Measurements from ENCODE around the gene ZNF385B.

Gene ZNF385B

GRCh38 chr2:179861416-179862067, at the start of gene ZNF385B:
ZNF385B (minus strand) TSS chr2:179861612.
- Histone ChIP-seq H3K27ac (no peak within 1 kb of the TSS), H3K4me1 (ENCODE audit: control insufficient read depth in 1 of 2, insufficient read depth in 1 of 2, low read depth in 1 of 2, low read length in 1 of 2) (no peaks in the 10 kb centered on the region), H3K4me3 (ENCODE audit: low read depth in 1 of 2, low read length in 1 of 2) (no peak within 1 kb of the TSS), H3K9me3 (no peaks in the 10 kb centered on the region), H3K27me3 (peaks cover 99% of the 10 kb centered on the region), H3K36me3 (no peaks in the 10 kb centered on the region)
- TF ChIP-seq CTCF (IDR thresholded peaks at IDR 0.05): no peak

GRCh38 chr2:179910735-179911113, 49.3 kb upstream of the ZNF385B start:
- Histone ChIP-seq H3K36me3 (no peaks in the 10 kb centered on the region), H3K4me1 (ENCODE audit: control insufficient read depth in 1 of 2, insufficient read depth in 1 of 2, low read depth in 1 of 2, low read length in 1 of 2) (no peaks in the 10 kb centered on the region), H3K4me3 (ENCODE audit: low read depth in 1 of 2, low read length in 1 of 2) (no peak overlapping the region), H3K27ac (no peak overlapping the region), H3K9me3 (no peaks in the 10 kb centered on the region), H3K27me3 (no peaks in the 10 kb centered on the region)
- no peak for TF ChIP-seq CTCF (IDR thresholded peaks at IDR 0.05)

- no peaks in the 10 kb centered on the region for H3K36me3 ChIP-seq
- no peaks in the 10 kb centered on the region for H3K9me3 ChIP-seq
- no peak overlapping the region for H3K27ac ChIP-seq
- no peaks in the 10 kb centered on the region for H3K27me3 ChIP-seq
- TF ChIP-seq CTCF (IDR thresholded peaks at IDR 0.05): no peak
- H3K4me3 ChIP-seq (ENCODE audit: low read depth in 1 of 2, low read length in 1 of 2): no peak overlapping the region
- no peaks in the 10 kb centered on the region for H3K4me1 ChIP-seq (ENCODE audit: control insufficient read depth in 1 of 2, insufficient read depth in 1 of 2, low read depth in 1 of 2, low read length in 1 of 2)
These were observed 48.7 kb upstream of the ZNF385B start for GRCh38 chr2:179909845-179910734.

GRCh38 chr2:179900655-179901054, 39.2 kb upstream of the ZNF385B start:
- Histone ChIP-seq H3K4me1 (ENCODE audit: control insufficient read depth in 1 of 2, insufficient read depth in 1 of 2, low read depth in 1 of 2, low read length in 1 of 2) (no peaks in the 10 kb centered on the region), H3K27ac (no peak overlapping the region), H3K27me3 (no peaks in the 10 kb centered on the region), H3K4me3 (ENCODE audit: low read depth in 1 of 2, low read length in 1 of 2) (no peak overlapping the region), H3K36me3 (no peaks in the 10 kb centered on the region), H3K9me3 (no peaks in the 10 kb centered on the region)
- TF ChIP-seq CTCF (IDR thresholded peaks at IDR 0.05): no peak

DNA sequence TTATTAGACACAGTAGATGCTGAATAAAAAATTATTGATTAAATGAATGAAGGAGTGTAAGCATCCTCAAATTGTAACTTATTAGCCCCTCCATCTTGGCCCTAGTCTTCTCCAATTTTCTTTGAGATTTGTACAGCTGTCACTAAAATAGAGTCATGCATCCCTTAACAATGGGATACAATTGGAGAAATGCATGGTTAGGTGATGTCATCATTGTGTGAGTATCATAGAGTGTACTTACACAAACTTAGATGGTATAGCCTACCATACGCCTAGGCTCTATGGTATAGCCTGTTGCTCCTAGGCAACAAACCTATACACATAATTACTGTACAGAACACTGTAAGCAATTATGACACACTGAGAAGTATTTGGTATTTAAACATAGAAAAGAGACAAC, 38.3 kb upstream of the ZNF385B start:
- Histone ChIP-seq H3K27me3 (no peaks in the 10 kb centered on the region), H3K4me3 (ENCODE audit: low read depth in 1 of 2, low read length in 1 of 2) (no peak overlapping the region), H3K36me3 (no peaks in the 10 kb centered on the region), H3K27ac (no peak overlapping the region), H3K4me1 (ENCODE audit: control insufficient read depth in 1 of 2, insufficient read depth in 1 of 2, low read depth in 1 of 2, low read length in 1 of 2) (no peaks in the 10 kb centered on the region), H3K9me3 (no peaks in the 10 kb centered on the region)
- TF ChIP-seq CTCF (IDR thresholded peaks at IDR 0.05): no peak
